T-helper 17 cell (primary cell): ENCODE results near the gene ZCCHC24. TPM values are rescaled to one million over a fixed set of nuclear protein-coding genes. Genes with fewer than 3 reads are reported as not detected.

Experiments
- ATAC-seq: fragments of 150-1000 bp; cut with Tn5 transposase; 2 replicates; pipeline ENCODE4 v1.10.0; 2021; ENCODE audit warnings: mild to moderate bottlenecking, moderate library complexity
- DNase-seq, 3 donors: peaks; one replicate each; pipeline versions ENCODE4 v3.0.0 to v3.0.0-alpha.2; 2020 to 2021
- H3K9me3 ChIP-seq: one replicate; pipeline ENCODE4 v1.7.0; 2013; ENCODE audit warnings: low read length, mild to moderate bottlenecking; ENCODE audit not compliant: control insufficient read depth, poor library complexity, severe bottlenecking
- H3K27ac Mint-ChIP-seq: one replicate; pipeline ENCODE4 v1.8.0; 2022; ENCODE audit warnings: mild to moderate bottlenecking, moderate library complexity, mixed read lengths
- H3K27me3 Mint-ChIP-seq: one replicate; pipeline ENCODE4 v1.8.0; 2022; ENCODE audit warnings: mixed read lengths
- H3K36me3 Mint-ChIP-seq: one replicate; pipeline ENCODE4 v1.8.0; 2022; ENCODE audit warnings: low read depth, mixed read lengths
- H3K4me1 Mint-ChIP-seq: one replicate; pipeline ENCODE4 v1.8.0; 2022; ENCODE audit warnings: mild to moderate bottlenecking, mixed read lengths
- H3K4me3 Mint-ChIP-seq: one replicate; pipeline ENCODE4 v1.8.0; 2022; ENCODE audit warnings: mild to moderate bottlenecking, moderate library complexity, mixed read lengths
- total RNA-seq, 4 donors: library from RNA in 2 of 4; stranded (reverse) in 2 of 4; gene quantifications; one replicate each; pipeline ENCODE4 v1.2.3 and lab custom pipeline; 2022 to 2026

Gene ZCCHC24
- total RNA-seq, 2 donors from 2014 or later, result 1.1 to 1.3 TPM

GRCh38 chr10:79415736-79416577 is 29.5 kb downstream of the ZCCHC24 start:
- DNase-seq (no peak), ATAC-seq (no peak)
- Mint-ChIP-seq H3K27me3 (no peaks in the 10 kb centered on the region), H3K4me3 (no peak overlapping the region), H3K27ac (no peak overlapping the region), H3K36me3 (no peaks in the 10 kb centered on the region), H3K4me1 (peaks cover 6% of the 10 kb centered on the region)
- no peaks in the 10 kb centered on the region for H3K9me3 ChIP-seq

- ATAC-seq (no peak), DNase-seq (no peak)
- no peaks in the 10 kb centered on the region for H3K27me3 Mint-ChIP-seq
- H3K36me3 Mint-ChIP-seq, result no peaks in the 10 kb centered on the region
- H3K27ac Mint-ChIP-seq, result no peak overlapping the region
- H3K4me3 Mint-ChIP-seq, result no peak overlapping the region
- H3K9me3 ChIP-seq, result no peaks in the 10 kb centered on the region
- H3K4me1 Mint-ChIP-seq, result peaks cover 10% of the 10 kb centered on the region
Observed at GRCh38 chr10:79414714-79415113, 30.7 kb downstream of the ZCCHC24 start.

- no peaks in the 10 kb centered on the region for H3K36me3 Mint-ChIP-seq
- H3K27me3 Mint-ChIP-seq, result no peaks in the 10 kb centered on the region
- no peak overlapping the region for H3K4me3 Mint-ChIP-seq
- H3K27ac Mint-ChIP-seq, result no peak overlapping the region
- peak; percentile 35 for ATAC-seq
- H3K9me3 ChIP-seq, result no peaks in the 10 kb centered on the region
- DNase-seq, result no peak
- H3K4me1 Mint-ChIP-seq, result peaks cover 10% of the 10 kb centered on the region
Observed at GRCh38 chr10:79413196-79413595, 32.2 kb downstream of the ZCCHC24 start.

- ATAC-seq (no peak), DNase-seq (no peak)
- Mint-ChIP-seq H3K27me3 (no peaks in the 10 kb centered on the region), H3K36me3 (no peaks in the 10 kb centered on the region), H3K4me3 (no peak overlapping the region), H3K27ac (no peak overlapping the region), H3K4me1 (peaks cover 10% of the 10 kb centered on the region)
- H3K9me3 ChIP-seq, result no peaks in the 10 kb centered on the region
Observed at GRCh38 chr10:79412516-79412915, 32.9 kb downstream of the ZCCHC24 start.

- H3K4me1 Mint-ChIP-seq, result peaks cover 8% of the 10 kb centered on the region
- H3K9me3 ChIP-seq, result no peaks in the 10 kb centered on the region
- H3K27me3 Mint-ChIP-seq, result no peaks in the 10 kb centered on the region
- no peaks in the 10 kb centered on the region for H3K36me3 Mint-ChIP-seq
- no peak overlapping the region for H3K4me3 Mint-ChIP-seq
- no peak for DNase-seq
- ATAC-seq, result no peak
- no peak overlapping the region for H3K27ac Mint-ChIP-seq
Observed at GRCh38 chr10:79411546-79412495, 33.6 kb downstream of the ZCCHC24 start.

- Mint-ChIP-seq H3K36me3 (no peaks in the 10 kb centered on the region), H3K4me3 (no peak overlapping the region), H3K4me1 (peaks cover 8% of the 10 kb centered on the region), H3K27me3 (no peaks in the 10 kb centered on the region), H3K27ac (peak overlapping the region; percentile 78)
- DNase-seq (no peak), ATAC-seq (no peak)
- H3K9me3 ChIP-seq, result no peaks in the 10 kb centered on the region
Observed at GRCh38 chr10:79410315-79411094, 34.9 kb downstream of the ZCCHC24 start.

GRCh38 chr10:79409726-79410085 is 35.7 kb downstream of the ZCCHC24 start:
- Mint-ChIP-seq H3K27ac (no peak overlapping the region), H3K4me3 (no peak overlapping the region), H3K4me1 (peaks cover 8% of the 10 kb centered on the region), H3K36me3 (no peaks in the 10 kb centered on the region), H3K27me3 (no peaks in the 10 kb centered on the region)
- DNase-seq (no peak), ATAC-seq (no peak)
- no peaks in the 10 kb centered on the region for H3K9me3 ChIP-seq

- peaks cover 10% of the 10 kb centered on the region for H3K4me1 Mint-ChIP-seq
- H3K36me3 Mint-ChIP-seq, result no peaks in the 10 kb centered on the region
- no peak for DNase-seq
- no peak overlapping the region for H3K27ac Mint-ChIP-seq
- no peak overlapping the region for H3K4me3 Mint-ChIP-seq
- ATAC-seq, result no peak
- H3K9me3 ChIP-seq, result no peaks in the 10 kb centered on the region
- no peaks in the 10 kb centered on the region for H3K27me3 Mint-ChIP-seq
Observed at GRCh38 chr10:79409038-79409725, 36.2 kb downstream of the ZCCHC24 start.

- no peak overlapping the region for H3K27ac Mint-ChIP-seq
- H3K9me3 ChIP-seq, result no peaks in the 10 kb centered on the region
- no peaks in the 10 kb centered on the region for H3K27me3 Mint-ChIP-seq
- no peak for ATAC-seq
- no peak for DNase-seq
- H3K36me3 Mint-ChIP-seq, result no peaks in the 10 kb centered on the region
- no peak overlapping the region for H3K4me3 Mint-ChIP-seq
- peaks cover 13% of the 10 kb centered on the region for H3K4me1 Mint-ChIP-seq
Observed at GRCh38 chr10:79407811-79408795, 37.3 kb downstream of the ZCCHC24 start.

- H3K27me3 Mint-ChIP-seq, result peaks cover 4% of the 10 kb centered on the region
- H3K4me3 Mint-ChIP-seq, result no peak overlapping the region
- peaks cover 11% of the 10 kb centered on the region for H3K4me1 Mint-ChIP-seq
- DNase-seq (no peak), ATAC-seq (no peak)
- no peak overlapping the region for H3K27ac Mint-ChIP-seq
- no peaks in the 10 kb centered on the region for H3K36me3 Mint-ChIP-seq
- no peaks in the 10 kb centered on the region for H3K9me3 ChIP-seq
Observed at GRCh38 chr10:79407423-79407796, 38.0 kb downstream of the ZCCHC24 start.

GRCh38 chr10:79406683-79407422 is 38.6 kb downstream of the ZCCHC24 start:
- DNase-seq (no peak), ATAC-seq (no peak)
- no peaks in the 10 kb centered on the region for H3K36me3 Mint-ChIP-seq
- H3K4me1 Mint-ChIP-seq, result peaks cover 11% of the 10 kb centered on the region
- peaks cover 4% of the 10 kb centered on the region for H3K27me3 Mint-ChIP-seq
- no peak overlapping the region for H3K4me3 Mint-ChIP-seq
- H3K9me3 ChIP-seq, result no peaks in the 10 kb centered on the region
- no peak overlapping the region for H3K27ac Mint-ChIP-seq
